HG02973 (cell line): Measurements from ENCODE around the gene COL28A1.
"Not testable (repeated sequence)": the region's sequence is repeated elsewhere in the genome, so short reads cannot be mapped to it uniquely, and the experiment has no call there.

Experiments used
- ATAC-seq: cut with Tn5 transposase; IDR thresholded peaks from one replicate; pipeline ENCODE4 v1.9.1; 2021; ENCODE audit warnings: moderate library complexity; ENCODE audit not compliant: unreplicated experiment

Gene COL28A1

DNA sequence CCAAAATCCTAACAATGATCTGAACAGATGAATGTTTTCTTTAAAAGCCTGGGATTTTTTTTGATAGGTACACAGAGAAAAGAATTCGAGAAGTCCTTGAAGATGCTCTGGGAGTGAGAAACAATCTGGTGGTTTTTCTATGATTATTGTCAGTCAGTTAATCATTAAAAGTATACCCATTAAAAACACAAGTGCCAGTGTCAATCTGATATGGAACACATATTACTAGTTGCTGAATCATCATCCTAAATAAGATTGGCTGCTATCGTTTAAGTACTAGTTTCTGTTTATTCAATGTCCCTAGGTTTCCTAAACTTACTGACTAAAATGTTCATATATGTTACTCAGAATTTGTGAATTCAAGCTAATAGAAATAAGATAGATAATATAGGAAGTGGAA is 16.1 kb downstream of the COL28A1 start:
- ATAC-seq = no peak

DNA sequence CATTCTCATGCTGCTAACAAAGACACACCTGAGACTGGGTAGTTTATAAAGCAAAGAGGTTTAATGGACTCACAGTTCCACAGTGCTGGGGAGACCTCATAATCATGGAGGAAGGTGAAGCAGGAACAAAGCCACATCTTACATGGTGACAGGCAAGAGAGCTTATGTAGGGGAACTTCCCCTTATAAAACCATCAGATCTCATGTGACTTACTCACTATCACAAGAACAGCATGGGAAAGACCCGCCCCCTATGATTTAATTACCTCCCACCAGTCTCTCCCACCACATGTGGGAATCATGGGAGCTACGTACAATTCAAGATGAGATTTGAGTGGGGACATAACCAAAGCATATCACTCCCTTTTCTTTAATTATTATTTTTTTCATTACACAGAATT is 16.6 kb downstream of the COL28A1 start:
- no peak for ATAC-seq

- no peak for ATAC-seq
Measured at GRCh38 chr7:7517754-7518153, 17.9 kb downstream of the COL28A1 start.

DNA sequence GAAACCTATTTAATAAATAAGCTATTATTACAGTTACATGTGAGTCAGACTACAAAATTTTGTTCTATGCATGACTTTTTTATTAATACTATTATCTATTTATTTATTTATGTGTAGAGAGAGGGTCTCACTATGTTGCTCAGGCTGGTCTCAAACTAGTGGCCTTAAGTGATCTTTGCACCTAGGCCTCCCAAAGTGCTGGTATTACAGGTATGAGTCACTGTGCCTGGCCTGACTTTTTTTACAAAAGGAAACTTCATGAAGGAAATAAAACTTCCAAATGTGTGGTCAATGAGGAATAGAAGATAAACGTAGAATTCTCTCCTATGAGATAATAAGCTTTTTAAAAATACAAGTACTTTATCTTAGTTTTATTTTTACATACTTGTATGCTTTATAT is 19.0 kb downstream of the COL28A1 start:
- ATAC-seq = no peak

- ATAC-seq = no peak
Measured at GRCh38 chr7:7516156-7516555, 19.5 kb downstream of the COL28A1 start.

DNA sequence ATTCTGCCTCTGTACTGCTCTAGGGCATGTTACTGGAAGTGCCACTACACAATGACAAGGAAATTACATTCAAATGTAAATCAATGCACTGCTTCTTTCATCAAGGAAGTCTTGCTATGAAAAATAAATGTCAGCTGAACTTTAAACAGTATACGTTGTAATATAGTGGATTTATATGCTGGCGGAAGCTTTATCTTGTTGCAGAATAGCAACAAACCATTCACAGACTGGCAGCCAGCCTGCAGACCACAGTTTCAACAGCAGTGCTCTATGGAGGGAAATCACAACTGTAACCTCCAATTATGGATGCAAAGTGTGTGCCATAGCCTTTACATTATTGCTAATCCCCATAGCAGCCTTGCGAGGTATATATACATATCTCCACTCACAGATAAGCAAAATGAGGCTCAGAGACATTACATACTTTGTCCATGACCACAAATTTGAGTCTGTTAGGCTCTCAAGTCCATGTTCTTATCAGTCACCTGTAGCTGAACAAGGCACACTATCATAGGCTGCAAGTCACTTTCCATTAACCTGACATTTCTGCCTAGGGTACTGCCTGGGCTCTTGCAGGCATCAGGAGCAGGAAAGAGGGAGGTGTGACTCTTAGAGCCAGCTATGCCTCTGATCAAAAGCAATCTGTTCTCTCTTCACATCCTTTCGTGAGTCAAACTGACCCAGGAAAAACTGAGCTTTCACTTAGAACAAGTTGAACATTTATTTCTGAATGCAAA is 22.6 kb downstream of the COL28A1 start:
- ATAC-seq = no peak

GRCh38 chr7:7510794-7511193 is 24.9 kb downstream of the COL28A1 start:
- ATAC-seq = no peak

GRCh38 chr7:7505915-7506314 is 29.8 kb downstream of the COL28A1 start:
- ATAC-seq = no peak

GRCh38 chr7:7504910-7505704 is 30.6 kb downstream of the COL28A1 start:
- no peak for ATAC-seq

DNA sequence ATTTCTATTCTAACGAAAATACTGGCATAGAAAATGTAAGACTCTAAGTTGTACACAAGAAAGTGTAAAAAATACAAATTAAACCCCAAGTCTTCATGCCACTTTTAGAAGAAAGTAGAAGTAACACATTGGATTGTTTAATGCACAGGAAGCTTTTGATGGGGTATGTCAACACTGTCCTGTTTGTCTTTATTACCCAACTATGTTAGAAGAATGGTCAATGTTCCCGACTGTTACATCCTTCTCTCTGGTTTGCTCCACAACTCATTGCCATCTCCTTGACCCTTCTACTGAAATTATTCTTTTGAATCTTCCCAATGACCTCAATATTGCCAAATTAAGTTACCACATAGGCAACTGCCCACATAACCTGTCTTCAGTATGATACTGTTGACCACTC is 35.8 kb downstream of the COL28A1 start:
- ATAC-seq = no peak

- no peak for ATAC-seq
Measured at GRCh38 chr7:7498856-7499255, 36.8 kb downstream of the COL28A1 start.

DNA sequence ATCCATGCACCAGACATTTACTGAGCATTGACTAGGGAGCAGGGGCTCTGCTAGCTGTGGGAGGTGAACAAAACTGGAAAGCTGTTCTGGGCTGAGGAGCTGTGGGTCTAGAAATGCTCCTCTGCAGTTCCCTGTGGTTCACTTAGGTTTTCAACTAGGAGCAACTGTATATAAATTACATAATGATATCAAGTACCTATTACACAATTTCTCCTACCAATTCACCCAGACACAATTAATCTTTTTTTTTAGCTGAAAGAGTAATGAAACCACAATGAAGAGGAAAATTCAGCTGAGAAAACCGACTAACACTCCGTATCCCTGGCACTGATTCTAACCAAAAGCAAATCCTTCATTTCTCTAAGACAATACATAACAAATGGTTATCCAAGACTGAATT is 39.4 kb downstream of the COL28A1 start:
- ATAC-seq = no peak

DNA sequence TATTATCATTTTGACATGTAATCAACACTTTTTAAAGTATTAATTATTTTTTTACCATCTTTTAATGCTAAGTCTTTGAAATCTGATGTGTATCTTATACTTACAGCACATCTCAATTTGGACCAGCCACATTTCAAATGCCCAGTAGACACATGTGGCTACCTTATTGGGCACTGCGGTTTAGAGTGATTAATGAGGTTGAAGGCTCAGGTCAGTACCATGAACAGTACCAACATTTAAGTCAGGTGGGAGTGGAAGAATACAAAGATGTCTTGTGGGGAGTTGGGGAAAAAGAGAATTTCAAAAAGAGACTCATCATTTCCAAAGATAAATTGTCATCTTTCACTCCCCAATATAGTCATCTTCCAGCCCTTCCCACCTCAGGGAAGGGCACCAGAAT is 40.5 kb downstream of the COL28A1 start:
- ATAC-seq = no peak

DNA sequence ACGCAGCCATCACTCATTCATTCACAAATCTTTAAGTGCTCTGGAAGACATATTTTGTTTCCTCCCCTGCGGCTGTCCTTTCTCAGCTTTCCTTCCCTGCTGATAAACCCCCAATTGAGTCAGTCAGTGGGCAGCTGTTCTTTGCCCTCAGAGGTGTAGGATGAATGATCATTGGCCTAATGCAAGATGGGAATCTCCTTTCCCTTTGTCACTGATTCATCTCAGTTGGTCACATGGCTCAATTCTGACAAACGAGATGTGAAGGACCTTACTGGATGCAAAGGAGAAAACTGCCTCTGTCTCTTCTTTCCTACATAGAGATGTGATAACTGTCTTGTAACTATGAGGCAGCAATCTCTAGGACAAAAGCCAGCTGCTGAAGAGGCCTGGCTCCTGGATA is 44.6 kb downstream of the COL28A1 start:
- ATAC-seq = no peak

GRCh38 chr7:7490003-7490402 is 45.7 kb downstream of the COL28A1 start:
- ATAC-seq = no peak

DNA sequence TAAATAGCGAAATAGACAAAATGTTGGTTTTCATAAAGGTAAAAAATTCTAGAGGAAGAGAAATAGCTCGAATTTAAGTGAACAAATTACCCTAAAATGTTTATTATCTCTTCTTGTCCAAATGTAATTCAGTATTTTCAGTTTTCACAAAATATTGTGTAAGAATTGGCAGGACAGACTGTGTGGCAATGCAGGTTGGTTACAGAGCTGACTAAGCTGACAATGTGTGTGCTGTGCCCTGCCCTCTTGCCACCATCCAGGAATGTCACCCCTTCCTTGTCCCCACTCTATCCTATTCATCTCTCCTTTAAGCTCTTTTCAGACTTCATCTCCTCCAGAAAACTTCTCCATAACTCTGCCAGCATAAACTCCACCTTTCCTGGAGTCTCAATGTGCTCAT is 46.1 kb downstream of the COL28A1 start:
- no peak for ATAC-seq

- no peak for ATAC-seq
Measured at GRCh38 chr7:7486362-7486761, 49.3 kb downstream of the COL28A1 start.

- no peak for ATAC-seq
Measured at GRCh38 chr7:7484072-7484471, 51.6 kb downstream of the COL28A1 start.

DNA sequence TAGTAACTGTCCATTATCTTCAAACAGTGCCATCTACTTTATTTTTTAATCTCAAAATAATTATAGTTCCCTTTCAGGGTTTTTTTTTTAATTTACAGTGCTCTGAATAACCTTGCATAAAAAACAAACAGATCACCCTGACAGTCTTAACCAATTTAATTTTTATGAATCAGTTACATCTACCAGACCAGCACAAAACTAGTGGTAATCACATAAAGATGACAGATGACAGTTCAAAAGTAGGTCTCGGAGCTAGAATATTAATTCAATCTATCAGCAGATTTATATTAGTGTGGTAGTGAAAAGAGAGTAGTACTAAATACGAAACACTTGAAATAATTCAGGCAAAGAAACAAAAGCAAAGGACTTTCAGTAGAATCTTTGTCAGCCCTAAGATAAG is 53.9 kb downstream of the COL28A1 start:
- ATAC-seq = no peak

GRCh38 chr7:7479275-7479805 is 56.3 kb downstream of the COL28A1 start:
- no peak for ATAC-seq

- no peak for ATAC-seq
Measured at GRCh38 chr7:7478569-7478968, 57.1 kb downstream of the COL28A1 start.

DNA sequence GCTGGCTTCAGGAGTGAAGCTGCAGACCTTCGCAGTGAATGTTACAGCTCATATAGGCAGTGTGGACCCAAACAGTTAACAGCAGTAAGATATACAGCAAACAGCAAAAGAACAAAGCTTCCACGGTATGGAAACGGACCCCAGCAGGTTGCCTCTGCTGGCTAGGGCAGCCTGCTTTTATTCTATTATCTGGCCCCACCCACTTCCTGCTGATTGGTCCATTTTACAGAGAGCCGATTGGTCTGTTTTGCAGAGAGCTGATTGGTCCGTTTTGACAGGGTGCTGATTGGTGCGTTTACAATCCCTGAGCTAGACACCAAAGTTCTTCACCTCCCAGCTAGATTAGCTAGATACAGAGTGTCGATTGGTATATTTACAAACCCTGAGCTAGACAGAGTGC is 58.0 kb downstream of the COL28A1 start:
- ATAC-seq = not testable (repeated sequence)
